Fibroblast of lung (primary cell): ENCODE data around the gene CHORDC1.

ENCODE experiments used
- EZH2 ChIP-seq: IDR thresholded peaks from 2 replicates; pipeline ENCODE4 v1.5.1; 2012; ENCODE audit warnings: low read length, control low read depth, mild to moderate bottlenecking; ENCODE audit errors: missing control alignments
- TF ChIP-seq, protein P1 (sequence below), 2 donors: IDR thresholded peaks in 1 of 2; conservative IDR thresholded peaks in 1 of 2; 1 replicate in 1 of 2; 2 replicates in 1 of 2; pipeline ENCODE4 v1.5.1; 2011 to 2012; ENCODE audit warnings: low read length in 2 of 2, control low read depth in 1 of 2, inconsistent platforms in 1 of 2, low read depth in 1 of 2, mild to moderate bottlenecking in 1 of 2

DNA sequence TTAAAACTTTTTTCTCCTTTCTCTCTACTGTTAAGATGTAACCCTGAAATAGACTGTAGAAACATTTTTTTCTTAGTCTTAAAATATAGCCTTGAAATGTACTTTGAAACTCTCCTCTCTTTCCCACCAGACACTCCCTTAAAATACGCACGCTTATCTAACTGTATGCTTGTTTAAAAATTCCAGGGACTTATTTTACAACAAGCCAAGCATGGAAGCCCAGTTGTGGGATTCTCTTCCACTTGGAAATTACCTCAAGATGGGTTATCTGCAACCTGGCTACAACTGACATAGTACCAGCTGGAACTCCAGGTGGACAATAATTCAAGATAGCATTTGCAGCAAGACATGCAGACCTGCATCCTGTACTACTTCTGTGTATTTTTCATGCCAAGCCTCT is 12.1 kb upstream of the CHORDC1 start:
- TF ChIP-seq, protein P1, sequence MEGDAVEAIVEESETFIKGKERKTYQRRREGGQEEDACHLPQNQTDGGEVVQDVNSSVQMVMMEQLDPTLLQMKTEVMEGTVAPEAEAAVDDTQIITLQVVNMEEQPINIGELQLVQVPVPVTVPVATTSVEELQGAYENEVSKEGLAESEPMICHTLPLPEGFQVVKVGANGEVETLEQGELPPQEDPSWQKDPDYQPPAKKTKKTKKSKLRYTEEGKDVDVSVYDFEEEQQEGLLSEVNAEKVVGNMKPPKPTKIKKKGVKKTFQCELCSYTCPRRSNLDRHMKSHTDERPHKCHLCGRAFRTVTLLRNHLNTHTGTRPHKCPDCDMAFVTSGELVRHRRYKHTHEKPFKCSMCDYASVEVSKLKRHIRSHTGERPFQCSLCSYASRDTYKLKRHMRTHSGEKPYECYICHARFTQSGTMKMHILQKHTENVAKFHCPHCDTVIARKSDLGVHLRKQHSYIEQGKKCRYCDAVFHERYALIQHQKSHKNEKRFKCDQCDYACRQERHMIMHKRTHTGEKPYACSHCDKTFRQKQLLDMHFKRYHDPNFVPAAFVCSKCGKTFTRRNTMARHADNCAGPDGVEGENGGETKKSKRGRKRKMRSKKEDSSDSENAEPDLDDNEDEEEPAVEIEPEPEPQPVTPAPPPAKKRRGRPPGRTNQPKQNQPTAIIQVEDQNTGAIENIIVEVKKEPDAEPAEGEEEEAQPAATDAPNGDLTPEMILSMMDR (conservative IDR thresholded peaks at IDR 0.05 in 1 of 2, IDR thresholded peaks at IDR 0.05 in 1 of 2; ENCODE audit: low read depth in 1 of 2, low read length in 2 of 2): no peak
- TF ChIP-seq EZH2: no peak
